ENCODE data around the gene KDM3B.
A peak's percentile ranks its signal among the peaks of the same experiment; 100 is the strongest.

Gene KDM3B

GRCh38 chr5:138438724-138439476 is 86.4 kb downstream of the KDM3B start, which contains the start of gene REEP2 (continued):
- TF ChIP-seq ZNF8 (CRISPR knock-in tag; IDR thresholded peaks at IDR 0.05) (no peak), BACH2 (CRISPR knock-in tag; IDR thresholded peaks at IDR 0.05; ENCODE audit: borderline replicate concordance) (no peak), OSR1 (CRISPR knock-in tag; IDR thresholded peaks at IDR 0.05) (no peak)

GRCh38 chr5:138439477-138440158 is 87.1 kb downstream of the KDM3B start:
- peak; percentile 70 for ATAC-seq
- TF ChIP-seq CSDC2 (CRISPR knock-in tag; IDR thresholded peaks at IDR 0.05) (no peak), ZNF70 (CRISPR knock-in tag; IDR thresholded peaks at IDR 0.05) (no peak), TSHZ2 (CRISPR knock-in tag; IDR thresholded peaks at IDR 0.05) (no peak), TOX (CRISPR knock-in tag; IDR thresholded peaks at IDR 0.05; ENCODE audit: borderline replicate concordance) (no peak)

- ATAC-seq = no peak
- no peak for TF ChIP-seq GLIS3 (CRISPR knock-in tag; IDR thresholded peaks at IDR 0.05)
- TF ChIP-seq TCF4 (CRISPR knock-in tag; IDR thresholded peaks at IDR 0.05; ENCODE audit: borderline replicate concordance) = no peak
- TF ChIP-seq OSR1 (CRISPR knock-in tag; IDR thresholded peaks at IDR 0.05) = no peak
- TF ChIP-seq, protein P1, sequence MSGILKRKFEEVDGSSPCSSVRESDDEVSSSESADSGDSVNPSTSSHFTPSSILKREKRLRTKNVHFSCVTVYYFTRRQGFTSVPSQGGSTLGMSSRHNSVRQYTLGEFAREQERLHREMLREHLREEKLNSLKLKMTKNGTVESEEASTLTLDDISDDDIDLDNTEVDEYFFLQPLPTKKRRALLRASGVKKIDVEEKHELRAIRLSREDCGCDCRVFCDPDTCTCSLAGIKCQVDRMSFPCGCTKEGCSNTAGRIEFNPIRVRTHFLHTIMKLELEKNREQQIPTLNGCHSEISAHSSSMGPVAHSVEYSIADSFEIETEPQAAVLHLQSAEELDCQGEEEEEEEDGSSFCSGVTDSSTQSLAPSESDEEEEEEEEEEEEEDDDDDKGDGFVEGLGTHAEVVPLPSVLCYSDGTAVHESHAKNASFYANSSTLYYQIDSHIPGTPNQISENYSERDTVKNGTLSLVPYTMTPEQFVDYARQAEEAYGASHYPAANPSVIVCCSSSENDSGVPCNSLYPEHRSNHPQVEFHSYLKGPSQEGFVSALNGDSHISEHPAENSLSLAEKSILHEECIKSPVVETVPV (CRISPR knock-in tag; IDR thresholded peaks at IDR 0.05) = no peak
Measured at GRCh38 chr5:138440159-138441073, 87.9 kb downstream of the KDM3B start.

- no peak for ATAC-seq
- no peak for TF ChIP-seq OSR1 (CRISPR knock-in tag; IDR thresholded peaks at IDR 0.05)
Measured at GRCh38 chr5:138441221-138441620, 88.7 kb downstream of the KDM3B start.

DNA sequence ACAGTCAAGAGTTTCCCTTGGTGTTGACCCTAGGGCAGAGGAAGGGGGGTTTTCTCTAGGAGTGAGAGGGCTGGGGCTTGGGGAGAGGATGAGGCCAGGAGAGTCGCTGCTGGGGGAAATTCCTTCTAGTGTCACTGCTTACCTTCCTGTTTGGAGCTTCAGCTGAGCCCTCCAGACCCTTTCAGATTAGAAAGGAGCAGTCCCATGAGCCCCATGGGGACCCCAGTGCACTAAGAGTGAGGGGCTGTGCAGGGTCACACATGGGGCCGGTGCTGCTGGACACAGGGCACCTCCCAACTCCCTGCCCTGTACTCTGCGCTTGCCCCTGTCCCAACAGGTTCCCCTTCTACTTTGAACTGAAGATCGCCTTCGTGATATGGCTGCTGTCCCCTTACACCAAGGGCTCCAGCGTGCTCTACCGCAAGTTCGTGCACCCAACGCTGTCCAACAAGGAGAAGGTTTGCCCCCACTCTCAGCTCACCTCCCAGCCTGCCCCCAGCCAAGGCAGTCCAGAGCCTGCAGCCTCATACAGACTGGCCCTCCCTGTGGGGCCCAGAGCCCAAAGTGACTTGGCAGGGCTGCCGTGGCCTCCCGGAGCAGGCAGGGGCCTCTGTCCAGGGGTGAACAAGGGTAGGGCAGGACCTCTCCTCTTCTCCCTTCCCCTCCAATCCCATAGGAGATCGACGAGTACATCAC is 91.7 kb downstream of the KDM3B start:
- no peak for ATAC-seq
- no peak for TF ChIP-seq ARNTL (CRISPR knock-in tag; IDR thresholded peaks at IDR 0.05; ENCODE audit: borderline replicate concordance, low read depth)
- TF ChIP-seq ZC3H10 (CRISPR knock-in tag; IDR thresholded peaks at IDR 0.05) = no peak
- TF ChIP-seq, protein P2, sequence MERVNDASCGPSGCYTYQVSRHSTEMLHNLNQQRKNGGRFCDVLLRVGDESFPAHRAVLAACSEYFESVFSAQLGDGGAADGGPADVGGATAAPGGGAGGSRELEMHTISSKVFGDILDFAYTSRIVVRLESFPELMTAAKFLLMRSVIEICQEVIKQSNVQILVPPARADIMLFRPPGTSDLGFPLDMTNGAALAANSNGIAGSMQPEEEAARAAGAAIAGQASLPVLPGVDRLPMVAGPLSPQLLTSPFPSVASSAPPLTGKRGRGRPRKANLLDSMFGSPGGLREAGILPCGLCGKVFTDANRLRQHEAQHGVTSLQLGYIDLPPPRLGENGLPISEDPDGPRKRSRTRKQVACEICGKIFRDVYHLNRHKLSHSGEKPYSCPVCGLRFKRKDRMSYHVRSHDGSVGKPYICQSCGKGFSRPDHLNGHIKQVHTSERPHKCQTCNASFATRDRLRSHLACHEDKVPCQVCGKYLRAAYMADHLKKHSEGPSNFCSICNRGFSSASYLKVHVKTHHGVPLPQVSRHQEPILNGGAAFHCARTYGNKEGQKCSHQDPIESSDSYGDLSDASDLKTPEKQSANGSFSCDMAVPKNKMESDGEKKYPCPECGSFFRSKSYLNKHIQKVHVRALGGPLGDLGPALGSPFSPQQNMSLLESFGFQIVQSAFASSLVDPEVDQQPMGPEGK (CRISPR knock-in tag; IDR thresholded peaks at IDR 0.05; ENCODE audit: borderline replicate concordance) = no peak
- TF ChIP-seq TOX (CRISPR knock-in tag; IDR thresholded peaks at IDR 0.05; ENCODE audit: borderline replicate concordance) = no peak
- no peak for TF ChIP-seq GLIS3 (CRISPR knock-in tag; IDR thresholded peaks at IDR 0.05)
- TF ChIP-seq TSHZ2 (CRISPR knock-in tag; IDR thresholded peaks at IDR 0.05) = no peak
- TF ChIP-seq ESRRG (CRISPR knock-in tag; IDR thresholded peaks at IDR 0.05) = no peak
- no peak for TF ChIP-seq CREB5 (CRISPR knock-in tag; IDR thresholded peaks at IDR 0.05; ENCODE audit: low read depth)
- TF ChIP-seq OSR1 (CRISPR knock-in tag; IDR thresholded peaks at IDR 0.05) = no peak
- no peak for TF ChIP-seq ZNF70 (CRISPR knock-in tag; IDR thresholded peaks at IDR 0.05)
- no peak for TF ChIP-seq ZFP30 (CRISPR knock-in tag; IDR thresholded peaks at IDR 0.05)
- TF ChIP-seq SNAI2 (CRISPR knock-in tag; IDR thresholded peaks at IDR 0.05) = no peak
- no peak for TF ChIP-seq PPARA (CRISPR knock-in tag; IDR thresholded peaks at IDR 0.05; ENCODE audit: borderline replicate concordance)

All from SK-N-SH treated with all-trans-retinoic acid at 6 μM for 48 hours (cell line).